ENCODE measurements around the gene GOLGA8S.
"Not testable (repeated sequence)": the region's sequence is repeated elsewhere in the genome, so short reads cannot be mapped to it uniquely, and the experiment has no call there.

The GOLGA8S gene

DNA sequence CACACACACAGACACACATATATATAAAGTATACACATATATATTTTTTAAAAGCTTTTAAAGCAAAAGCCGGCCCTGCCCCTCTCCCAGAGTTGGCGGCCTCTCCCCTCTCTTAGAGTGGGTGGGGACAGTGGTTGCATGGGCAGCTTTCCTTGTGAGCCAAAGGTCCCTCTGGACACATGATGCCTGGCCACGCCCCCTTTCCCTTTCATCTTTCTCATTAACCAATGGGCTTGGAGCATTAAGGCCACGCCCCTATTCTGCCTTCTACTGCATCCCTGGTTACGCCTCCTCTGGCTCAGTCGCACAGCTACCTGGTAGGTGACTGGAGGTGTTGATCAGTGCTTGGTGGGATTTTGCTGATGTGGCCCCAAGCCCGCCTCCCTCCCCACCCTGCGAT is at the start of gene GOLGA8S:
Gene GOLGA8S (plus strand): TSS at position 301 of the 400 bp plus-strand sequence. CDS start 62 bp downstream, at position 363.
- DNase-seq, result not testable (repeated sequence)

DNA sequence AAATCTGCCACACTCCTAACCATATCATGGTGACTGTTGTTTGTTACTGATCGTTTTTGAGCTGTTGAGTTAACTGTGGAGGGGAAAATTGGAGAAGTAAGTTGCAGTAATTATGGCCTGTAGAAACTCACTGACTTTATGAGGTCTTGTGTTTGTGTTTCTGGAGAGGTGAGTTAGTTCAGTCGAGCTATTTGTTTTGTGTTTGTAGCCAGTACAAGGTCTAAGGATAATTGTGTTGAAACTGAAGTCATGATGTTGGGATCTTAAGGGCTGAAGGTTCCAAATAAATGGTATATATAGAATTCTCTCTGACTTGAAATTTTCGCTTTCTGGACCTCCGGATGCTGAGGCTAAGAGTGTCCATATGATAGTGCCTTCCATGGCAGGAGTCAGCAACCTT is 49.7 kb upstream of the GOLGA8S start:
- DNase-seq, result not testable (repeated sequence)

- DNase-seq, result not testable (repeated sequence)
Measured at GRCh38 chr15:23305921-23306320, 48.6 kb upstream of the GOLGA8S start.

GRCh38 chr15:23311233-23311632 is 43.3 kb upstream of the GOLGA8S start:
- not testable (repeated sequence) for DNase-seq

DNA sequence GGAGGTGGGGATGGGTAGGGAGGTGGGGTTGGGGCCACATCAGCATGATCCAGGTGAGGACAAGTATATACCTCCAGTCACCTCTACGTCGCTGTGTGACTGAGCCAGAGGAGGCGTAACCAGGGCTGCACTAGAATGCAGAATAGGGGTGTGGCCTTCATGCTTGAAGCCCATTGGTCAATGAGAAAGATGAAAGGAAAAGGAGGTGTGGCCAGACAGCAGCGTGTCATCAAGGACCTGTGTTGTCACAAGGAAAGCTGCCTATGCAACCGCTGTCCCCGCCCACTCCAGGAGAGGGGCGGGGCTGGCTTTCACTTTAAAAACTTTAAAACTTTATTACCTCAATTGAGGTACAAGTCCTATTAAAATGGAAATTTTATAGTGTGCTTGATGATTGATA is 20.5 kb upstream of the GOLGA8S start, which contains the start of gene GOLGA6L26:
Gene GOLGA6L26 (minus strand): TSS at position 101 of the 400 bp plus-strand sequence. CDS start 61 bp downstream, at position 40.
- DNase-seq, result not testable (repeated sequence)

DNA sequence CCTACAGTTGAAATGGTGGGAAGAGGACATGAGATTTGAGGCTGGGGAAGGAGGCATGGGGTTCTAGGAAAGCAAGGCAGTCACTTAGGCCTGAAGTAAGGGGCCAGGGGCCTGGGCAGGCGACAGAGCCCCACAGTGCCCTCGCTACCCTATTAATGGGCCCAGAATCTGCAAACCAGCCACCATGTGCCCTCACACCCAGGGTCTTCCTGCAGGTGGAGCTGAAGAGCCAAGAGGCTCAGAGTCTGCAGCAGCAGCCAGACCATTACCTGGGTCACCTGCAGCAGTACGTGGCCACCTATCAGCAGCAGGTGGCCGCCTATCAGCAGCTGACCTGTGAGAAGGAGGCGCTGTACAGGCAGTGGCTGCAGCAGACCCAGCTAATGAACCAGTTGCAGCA is 8.1 kb downstream of the GOLGA8S start:
- DNase-seq, result not testable (repeated sequence)

DNA sequence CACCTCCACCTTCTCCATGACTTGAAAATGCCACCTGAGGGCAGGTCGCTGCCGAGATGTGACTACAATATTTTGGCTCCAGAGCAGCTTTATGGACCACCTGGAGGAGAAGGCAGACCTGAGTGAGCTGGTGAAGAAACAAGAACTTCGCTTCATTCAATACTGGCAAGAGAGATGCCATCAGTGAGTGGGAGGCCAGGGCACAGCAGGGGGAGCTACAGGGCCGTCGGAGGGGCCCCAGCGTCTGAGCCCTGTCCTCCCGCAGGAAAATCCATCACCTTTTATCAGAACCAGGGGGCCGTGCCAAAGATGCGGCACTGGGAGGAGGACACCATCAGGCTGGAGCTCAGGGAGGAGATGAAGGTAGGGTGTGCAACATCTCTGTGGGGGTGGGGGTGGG is 9.7 kb downstream of the GOLGA8S start:
- not testable (repeated sequence) for DNase-seq

- DNase-seq, result no peak
Measured at GRCh38 chr15:23370578-23370977, 16.0 kb downstream of the GOLGA8S start.

DNA sequence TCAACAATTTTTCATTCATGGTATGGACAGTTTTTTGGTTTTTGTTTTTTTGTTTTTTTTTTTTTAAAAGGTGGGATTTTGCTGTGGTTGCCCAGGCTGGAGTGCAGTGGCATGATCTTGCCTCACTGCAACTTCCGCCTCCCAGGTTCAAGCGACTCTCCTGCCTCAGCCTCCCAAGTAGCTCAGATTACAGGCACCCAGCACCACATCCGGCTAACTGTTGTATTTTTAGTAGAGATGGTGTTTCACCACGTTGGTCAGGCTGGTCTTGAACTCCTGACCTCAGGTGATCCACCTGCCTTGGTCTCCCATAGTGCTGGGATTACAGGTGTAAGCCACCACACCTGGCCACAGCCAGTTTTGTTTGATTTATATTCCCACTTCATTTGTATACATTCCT is 16.6 kb downstream of the GOLGA8S start:
- DNase-seq, result not testable (repeated sequence)

- DNase-seq, result not testable (repeated sequence)
Measured at GRCh38 chr15:23371868-23372267, 17.3 kb downstream of the GOLGA8S start.

GRCh38 chr15:23372284-23372683 is 17.7 kb downstream of the GOLGA8S start:
- DNase-seq, result no peak

- DNase-seq, result not testable (repeated sequence)
Measured at GRCh38 chr15:23372891-23373600, 18.5 kb downstream of the GOLGA8S start.

- DNase-seq, result not testable (repeated sequence)
Measured at GRCh38 chr15:23374226-23374625, 19.7 kb downstream of the GOLGA8S start.

DNA sequence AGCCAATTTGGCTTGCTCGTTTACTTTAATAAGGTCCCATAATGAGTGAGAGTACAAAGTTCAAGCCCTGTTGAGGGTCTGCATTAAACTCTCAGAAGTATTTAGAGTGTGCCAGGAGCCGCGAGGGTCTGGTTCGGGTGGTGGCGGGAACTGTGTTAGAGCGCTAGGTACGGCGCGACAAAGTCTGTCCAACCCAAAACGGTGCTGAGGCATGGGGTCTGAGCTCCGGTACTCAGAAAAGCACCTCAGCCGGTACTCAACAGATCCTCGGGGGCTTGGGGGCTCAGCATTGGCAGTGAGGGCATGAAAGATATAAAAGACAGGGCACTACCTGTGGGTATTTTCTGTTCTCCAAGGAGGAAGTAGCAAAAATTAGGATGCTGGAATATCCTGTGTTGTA is 24.4 kb downstream of the GOLGA8S start:
- not testable (repeated sequence) for DNase-seq

DNA sequence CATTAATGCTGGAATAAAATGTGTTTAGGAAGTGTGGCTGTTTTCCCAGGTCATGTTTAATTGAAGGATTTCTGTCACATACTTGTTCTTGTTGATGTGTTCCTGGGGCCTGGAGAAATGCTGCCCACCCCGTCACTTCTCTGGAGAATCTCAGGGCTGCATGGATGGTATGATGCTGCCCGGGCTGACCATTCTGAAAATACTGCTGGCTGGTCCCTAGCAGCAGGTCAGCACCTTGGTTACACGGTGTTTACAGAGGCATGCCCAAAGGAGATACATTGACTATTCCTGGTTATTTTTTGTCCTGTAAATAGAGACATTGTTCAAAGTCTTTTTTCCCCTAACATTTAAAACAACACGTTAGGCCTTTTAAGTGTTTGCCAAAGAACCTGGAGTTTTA is 26.2 kb downstream of the GOLGA8S start:
- not testable (repeated sequence) for DNase-seq

- DNase-seq, result not testable (repeated sequence)
Measured at GRCh38 chr15:23381192-23381591, 26.6 kb downstream of the GOLGA8S start.

DNA sequence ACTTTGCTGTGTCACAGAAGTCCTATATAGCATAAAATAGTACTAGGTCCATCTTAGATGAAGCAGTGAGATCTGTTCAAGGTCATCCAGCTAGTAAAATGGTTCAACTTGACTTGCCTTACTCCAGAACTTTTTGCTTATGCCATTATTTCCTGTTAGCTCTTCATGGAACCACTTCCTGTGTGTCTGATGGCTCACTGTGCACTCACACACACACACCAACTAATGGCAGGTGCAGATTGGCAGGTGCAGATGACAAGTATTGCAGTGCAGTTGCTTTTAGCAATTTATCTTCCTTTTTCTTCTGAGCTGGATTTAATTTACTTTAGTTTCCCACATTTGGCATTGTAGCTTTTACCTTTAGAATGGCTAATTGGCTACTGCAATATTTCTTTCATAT is 29.8 kb downstream of the GOLGA8S start:
- DNase-seq, result no peak

GRCh38 chr15:23385886-23386430 is 31.4 kb downstream of the GOLGA8S start:
- no peak for DNase-seq

- DNase-seq, result no peak
Measured at GRCh38 chr15:23387621-23388190, 33.2 kb downstream of the GOLGA8S start.

DNA sequence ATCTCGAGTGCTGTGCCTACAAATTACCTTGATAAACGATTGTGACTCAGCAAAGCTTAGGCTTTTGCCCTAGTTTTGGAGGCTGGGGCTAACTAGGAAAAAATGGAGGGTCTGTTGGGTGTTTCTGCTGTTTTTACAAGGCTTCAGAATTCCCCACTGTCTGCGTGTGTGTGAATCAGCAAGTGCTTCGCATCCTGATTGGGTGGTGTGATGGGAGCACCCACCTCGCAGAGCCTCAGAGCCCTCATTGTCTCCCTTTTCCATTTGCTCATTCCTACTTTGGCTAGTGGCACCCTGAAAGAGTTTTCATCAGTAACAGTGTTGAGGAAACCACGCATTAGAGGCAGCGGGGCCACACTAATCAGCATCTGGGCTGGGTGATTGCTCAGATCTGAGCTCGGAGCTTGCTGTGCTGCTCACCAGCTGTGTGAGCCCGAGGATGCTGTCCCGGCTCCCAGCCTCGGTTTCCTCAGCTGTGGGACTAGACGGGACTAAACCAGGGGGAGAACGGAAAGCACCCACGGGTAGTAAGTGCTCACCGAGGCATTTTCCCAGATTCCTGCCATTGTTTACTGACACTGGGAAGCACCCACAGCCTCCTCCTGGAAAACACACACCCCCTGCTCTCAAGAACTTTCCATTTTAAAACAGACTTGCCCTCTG is 40.6 kb downstream of the GOLGA8S start:
- DNase-seq, result no peak

- no peak for DNase-seq
Measured at GRCh38 chr15:23395832-23396231, 41.3 kb downstream of the GOLGA8S start.

DNA sequence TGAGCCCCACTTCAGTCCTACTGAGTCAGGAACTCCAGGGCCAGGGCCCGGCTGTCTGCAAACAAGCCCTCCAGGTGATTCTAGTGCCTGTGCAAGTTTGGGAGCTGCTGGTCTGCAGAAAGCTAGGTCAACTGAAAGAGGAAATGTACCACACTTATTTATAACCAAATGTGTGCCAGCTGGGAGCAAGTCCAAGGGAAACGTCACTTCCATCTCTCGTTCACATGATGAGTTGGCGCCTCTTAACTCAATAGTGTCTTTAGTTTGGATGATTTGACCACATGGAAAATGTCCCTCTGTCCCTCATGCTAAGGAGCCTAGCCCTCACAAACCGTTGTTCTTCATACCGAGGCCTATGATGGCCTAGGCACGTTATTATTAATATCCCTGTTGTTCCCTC is 43.2 kb downstream of the GOLGA8S start:
- no peak for DNase-seq

- DNase-seq, result not testable (repeated sequence)
Measured at GRCh38 chr15:23398357-23398756, 43.8 kb downstream of the GOLGA8S start.
